GM18517 (cell line): ENCODE results near the gene MLXIPL.
"Not testable (repeated sequence)": the region's sequence is repeated elsewhere in the genome, so short reads cannot be mapped to it uniquely, and the experiment has no call there.

Experiments used
- ATAC-seq: cut with Tn5 transposase; IDR thresholded peaks from one replicate; pipeline ENCODE4 v1.9.1; 2021; ENCODE audit warnings: mild to moderate bottlenecking, moderate library complexity; ENCODE audit not compliant: unreplicated experiment

MLXIPL gene

GRCh38 chr7:73645643-73646174 lies 21.4 kb upstream of the MLXIPL start:
- ATAC-seq = no peak

GRCh38 chr7:73644688-73645286 lies 20.5 kb upstream of the MLXIPL start:
- ATAC-seq = no peak

GRCh38 chr7:73642834-73643233 lies 18.5 kb upstream of the MLXIPL start:
- ATAC-seq = no peak

- ATAC-seq = no peak
These were observed 14.6 kb upstream of the MLXIPL start for GRCh38 chr7:73638911-73639310.

- ATAC-seq = no peak
These were observed 11.3 kb upstream of the MLXIPL start for GRCh38 chr7:73635428-73636200.

- ATAC-seq = no peak
These were observed 9.5 kb upstream of the MLXIPL start for GRCh38 chr7:73633844-73634243.

- no peak for ATAC-seq
These were observed 9.0 kb upstream of the MLXIPL start for GRCh38 chr7:73633323-73633722.

- ATAC-seq = no peak
These were observed 7.2 kb upstream of the MLXIPL start for GRCh38 chr7:73631558-73631957.

GRCh38 chr7:73628504-73628903 lies 4.2 kb upstream of the MLXIPL start:
- no peak for ATAC-seq

- no peak for ATAC-seq
These were observed 2.5 kb upstream of the MLXIPL start for GRCh38 chr7:73626814-73627213.

- no peak for ATAC-seq
These were observed 954 bp upstream of the MLXIPL start for GRCh38 chr7:73625276-73625675.

- no peak for ATAC-seq
These were observed 313 bp upstream of the MLXIPL start for GRCh38 chr7:73624669-73625001.

- ATAC-seq = no peak
These were observed 1.2 kb downstream of the MLXIPL start for GRCh38 chr7:73622909-73623797.

GRCh38 chr7:73622527-73622908 lies 1.8 kb downstream of the MLXIPL start:
- ATAC-seq = no peak

- no peak for ATAC-seq
These were observed 2.9 kb downstream of the MLXIPL start for GRCh38 chr7:73621168-73622063.

- not testable (repeated sequence) for ATAC-seq
These were observed 4.9 kb downstream of the MLXIPL start for GRCh38 chr7:73619394-73619793.

- no peak for ATAC-seq
These were observed 5.8 kb downstream of the MLXIPL start for GRCh38 chr7:73618538-73618937.

- not testable (repeated sequence) for ATAC-seq
These were observed 6.8 kb downstream of the MLXIPL start for GRCh38 chr7:73617520-73617919.

- no peak for ATAC-seq
These were observed 8.4 kb downstream of the MLXIPL start for GRCh38 chr7:73615886-73616285.

GRCh38 chr7:73614937-73615336 lies 9.4 kb downstream of the MLXIPL start:
- ATAC-seq = not testable (repeated sequence)
